ENCODE measurements around the gene LRIG2.

GRCh38 chr1:113046569-113046968 is 26.4 kb upstream of the LRIG2 start:
- TF ChIP-seq CTCF (conservative IDR thresholded peaks at IDR 0.05; ENCODE audit: low read depth in 2 of 2), result no peak
- no peak for TF ChIP-seq EZH2 (IDR thresholded peaks at IDR 0.05; ENCODE audit: low read depth, unreplicated experiment)
- TF ChIP-seq POLR2AphosphoS5 (IDR thresholded peaks at IDR 0.05; ENCODE audit: low read depth), result no peak
- TF ChIP-seq JUNB (IDR thresholded peaks at IDR 0.05; ENCODE audit: unreplicated experiment), result no peak
- no peak for TF ChIP-seq EZH2phosphoT487 (IDR thresholded peaks at IDR 0.05; ENCODE audit: unreplicated experiment)
- no peak for TF ChIP-seq REST (IDR thresholded peaks at IDR 0.05; ENCODE audit: unreplicated experiment)
- TF ChIP-seq CREB1 (CRISPR knock-in tag; IDR thresholded peaks at IDR 0.05; ENCODE audit: low read depth), result no peak
